Measurements from ENCODE around the gene VWA3B. TPM values are rescaled to one million over a fixed set of nuclear protein-coding genes. Genes with fewer than 3 reads are reported as not detected.

VWA3B gene
- total RNA-seq, 1 donor from 2014 or later: not detected

DNA sequence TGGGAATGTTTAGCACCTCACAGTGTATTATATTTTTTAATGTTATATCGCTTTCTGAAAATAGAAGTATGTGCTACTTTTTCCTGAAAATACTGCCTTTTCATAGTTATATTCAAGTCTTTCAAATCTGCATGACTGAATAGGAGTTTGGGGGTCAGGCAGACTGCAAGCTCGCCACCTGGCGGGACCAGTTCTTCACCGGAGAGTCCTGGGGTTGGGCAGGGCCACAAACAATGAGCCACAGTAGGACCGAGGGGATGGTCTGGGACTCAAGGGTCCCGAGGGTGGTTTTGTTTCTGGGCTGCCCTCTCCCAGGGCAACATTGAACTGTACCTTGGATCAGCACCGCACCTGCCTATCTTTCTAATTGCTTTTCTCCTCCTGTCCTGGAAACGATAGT lies 70.6 kb downstream of the VWA3B start:
- Histone ChIP-seq H4K20me1 (ENCODE audit: insufficient read depth, low read length) (no peaks in the 10 kb centered on the region), H3K27me3 (ENCODE audit: insufficient read depth, low read length) (no peaks in the 10 kb centered on the region), H3K79me2 (ENCODE audit: insufficient read depth, low read length) (no peaks in the 10 kb centered on the region), H3K9me3 (ENCODE audit: insufficient read depth, low read depth, low read length) (no peaks in the 10 kb centered on the region), H3K9ac (ENCODE audit: low read length) (no peak overlapping the region), H3K4me3 (ENCODE audit: insufficient read depth, low read depth, low read length) (no peak overlapping the region), H2AFZ (ENCODE audit: low read depth, low read length) (no peak overlapping the region), H3K4me2 (ENCODE audit: low read length) (no peak overlapping the region), H3K4me1 (ENCODE audit: insufficient read depth, low read length) (peaks cover 5% of the 10 kb centered on the region), H3K36me3 (ENCODE audit: insufficient read depth, low read length) (no peaks in the 10 kb centered on the region), H3K27ac (ENCODE audit: low read depth, low read length) (no peak overlapping the region)
- no peak for DNase-seq (ENCODE audit: low read depth)
- no peaks in the 10 kb centered on the region for H3K36me3 Mint-ChIP-seq (ENCODE audit: low read depth, unreplicated experiment)
- H3K4me1 Mint-ChIP-seq (ENCODE audit: low read depth, unreplicated experiment): peaks cover 4% of the 10 kb centered on the region
- no peak overlapping the region for H3K27ac Mint-ChIP-seq (ENCODE audit: unreplicated experiment)
- no peak for TF ChIP-seq EZH2 (IDR thresholded peaks at IDR 0.05; ENCODE audit: insufficient read depth, low read length)
- TF ChIP-seq, protein P1, sequence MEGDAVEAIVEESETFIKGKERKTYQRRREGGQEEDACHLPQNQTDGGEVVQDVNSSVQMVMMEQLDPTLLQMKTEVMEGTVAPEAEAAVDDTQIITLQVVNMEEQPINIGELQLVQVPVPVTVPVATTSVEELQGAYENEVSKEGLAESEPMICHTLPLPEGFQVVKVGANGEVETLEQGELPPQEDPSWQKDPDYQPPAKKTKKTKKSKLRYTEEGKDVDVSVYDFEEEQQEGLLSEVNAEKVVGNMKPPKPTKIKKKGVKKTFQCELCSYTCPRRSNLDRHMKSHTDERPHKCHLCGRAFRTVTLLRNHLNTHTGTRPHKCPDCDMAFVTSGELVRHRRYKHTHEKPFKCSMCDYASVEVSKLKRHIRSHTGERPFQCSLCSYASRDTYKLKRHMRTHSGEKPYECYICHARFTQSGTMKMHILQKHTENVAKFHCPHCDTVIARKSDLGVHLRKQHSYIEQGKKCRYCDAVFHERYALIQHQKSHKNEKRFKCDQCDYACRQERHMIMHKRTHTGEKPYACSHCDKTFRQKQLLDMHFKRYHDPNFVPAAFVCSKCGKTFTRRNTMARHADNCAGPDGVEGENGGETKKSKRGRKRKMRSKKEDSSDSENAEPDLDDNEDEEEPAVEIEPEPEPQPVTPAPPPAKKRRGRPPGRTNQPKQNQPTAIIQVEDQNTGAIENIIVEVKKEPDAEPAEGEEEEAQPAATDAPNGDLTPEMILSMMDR (IDR thresholded peaks at IDR 0.05; ENCODE audit: insufficient read depth, low read depth, low read length): no peak
- no peak overlapping the region for H3K4me3 Mint-ChIP-seq (ENCODE audit: unreplicated experiment)
- no peaks in the 10 kb centered on the region for H3K9me3 Mint-ChIP-seq (ENCODE audit: unreplicated experiment)
- FAIRE-seq: no peak
- peaks cover 34% of the 10 kb centered on the region for H3K27me3 Mint-ChIP-seq (ENCODE audit: low read depth, unreplicated experiment)

DNA sequence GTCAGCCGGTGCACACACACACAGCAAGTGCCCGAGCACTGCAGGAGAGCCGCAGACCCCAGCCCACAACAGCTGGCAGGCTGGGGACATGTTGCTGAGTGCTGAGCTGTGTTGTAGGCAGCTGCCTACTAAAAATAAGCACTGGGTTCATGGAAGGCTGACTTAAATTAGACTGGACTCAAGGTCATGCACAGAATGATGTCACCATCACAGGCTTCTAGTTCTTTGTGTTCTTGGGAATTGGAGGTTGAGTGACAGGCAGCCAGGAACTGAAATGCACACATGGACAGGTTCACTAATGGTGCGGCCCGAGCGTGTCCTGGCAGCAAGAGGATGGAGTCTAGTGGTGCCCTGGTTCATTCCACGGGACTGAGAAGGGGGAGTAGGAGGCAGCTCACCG lies 71.3 kb downstream of the VWA3B start:
- Mint-ChIP-seq H3K36me3 (ENCODE audit: low read depth, unreplicated experiment) (no peaks in the 10 kb centered on the region), H3K4me3 (ENCODE audit: unreplicated experiment) (no peak overlapping the region), H3K4me1 (ENCODE audit: low read depth, unreplicated experiment) (peaks cover 4% of the 10 kb centered on the region), H3K27me3 (ENCODE audit: low read depth, unreplicated experiment) (peaks cover 28% of the 10 kb centered on the region), H3K9me3 (ENCODE audit: unreplicated experiment) (no peaks in the 10 kb centered on the region), H3K27ac (ENCODE audit: unreplicated experiment) (no peak overlapping the region)
- Histone ChIP-seq H3K9ac (ENCODE audit: low read length) (no peak overlapping the region), H3K36me3 (ENCODE audit: insufficient read depth, low read length) (no peaks in the 10 kb centered on the region), H3K4me1 (ENCODE audit: insufficient read depth, low read length) (peaks cover 10% of the 10 kb centered on the region), H3K27me3 (ENCODE audit: insufficient read depth, low read length) (no peaks in the 10 kb centered on the region), H3K27ac (ENCODE audit: low read depth, low read length) (no peak overlapping the region), H3K79me2 (ENCODE audit: insufficient read depth, low read length) (no peaks in the 10 kb centered on the region), H3K4me3 (ENCODE audit: insufficient read depth, low read depth, low read length) (no peak overlapping the region), H4K20me1 (ENCODE audit: insufficient read depth, low read length) (no peaks in the 10 kb centered on the region), H3K9me3 (ENCODE audit: insufficient read depth, low read depth, low read length) (no peaks in the 10 kb centered on the region), H3K4me2 (ENCODE audit: low read length) (no peak overlapping the region), H2AFZ (ENCODE audit: low read depth, low read length) (no peak overlapping the region)
- FAIRE-seq (no peak), DNase-seq (ENCODE audit: low read depth) (no peak)
- no peak for TF ChIP-seq EZH2 (IDR thresholded peaks at IDR 0.05; ENCODE audit: insufficient read depth, low read length)
- TF ChIP-seq, protein P1 (IDR thresholded peaks at IDR 0.05; ENCODE audit: insufficient read depth, low read depth, low read length): no peak

DNA sequence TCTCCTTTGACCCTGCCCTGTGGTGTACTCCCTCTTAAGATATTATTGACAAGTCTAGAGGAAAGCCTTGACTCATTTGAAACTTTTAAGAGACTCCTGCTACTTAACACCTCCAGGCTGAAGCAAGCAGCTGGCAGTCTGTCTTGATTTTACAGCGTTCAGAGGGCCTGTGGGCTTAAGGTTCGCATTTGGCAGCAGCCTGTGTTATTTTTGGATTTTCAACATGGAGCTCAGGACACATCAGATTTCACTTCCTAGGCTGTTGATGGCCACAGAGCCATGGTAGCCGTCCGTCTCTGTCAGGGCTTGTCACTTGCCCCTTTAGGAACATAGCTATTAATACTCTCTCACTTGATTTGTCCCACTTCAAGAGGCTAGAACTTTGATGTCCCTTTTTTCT lies 73.6 kb downstream of the VWA3B start:
- no peak for FAIRE-seq
- no peaks in the 10 kb centered on the region for H3K36me3 ChIP-seq (ENCODE audit: insufficient read depth, low read length)
- no peak for DNase-seq (ENCODE audit: low read depth)
- no peaks in the 10 kb centered on the region for H3K9me3 Mint-ChIP-seq (ENCODE audit: unreplicated experiment)
- no peaks in the 10 kb centered on the region for H3K79me2 ChIP-seq (ENCODE audit: insufficient read depth, low read length)
- peaks cover 10% of the 10 kb centered on the region for H3K4me1 ChIP-seq (ENCODE audit: insufficient read depth, low read length)
- no peaks in the 10 kb centered on the region for H3K27me3 ChIP-seq (ENCODE audit: insufficient read depth, low read length)
- H3K36me3 Mint-ChIP-seq (ENCODE audit: low read depth, unreplicated experiment): no peaks in the 10 kb centered on the region
- no peak overlapping the region for H3K4me3 ChIP-seq (ENCODE audit: insufficient read depth, low read depth, low read length)
- H3K4me2 ChIP-seq (ENCODE audit: low read length): no peak overlapping the region
- TF ChIP-seq, protein P1 (IDR thresholded peaks at IDR 0.05; ENCODE audit: insufficient read depth, low read depth, low read length): no peak
- H4K20me1 ChIP-seq (ENCODE audit: insufficient read depth, low read length): no peaks in the 10 kb centered on the region
- H3K27me3 Mint-ChIP-seq (ENCODE audit: low read depth, unreplicated experiment): peaks cover 27% of the 10 kb centered on the region
- H2AFZ ChIP-seq (ENCODE audit: low read depth, low read length): no peak overlapping the region
- H3K4me1 Mint-ChIP-seq (ENCODE audit: low read depth, unreplicated experiment): peaks cover 4% of the 10 kb centered on the region
- H3K9me3 ChIP-seq (ENCODE audit: insufficient read depth, low read depth, low read length): no peaks in the 10 kb centered on the region
- no peak overlapping the region for H3K27ac ChIP-seq (ENCODE audit: low read depth, low read length)
- no peak overlapping the region for H3K4me3 Mint-ChIP-seq (ENCODE audit: unreplicated experiment)
- H3K27ac Mint-ChIP-seq (ENCODE audit: unreplicated experiment): no peak overlapping the region
- no peak overlapping the region for H3K9ac ChIP-seq (ENCODE audit: low read length)

All from astrocyte (in vitro differentiated cells and primary cell).